ENCODE measurements around the gene IGF2R. TPM values are rescaled to one million over a fixed set of nuclear protein-coding genes. Genes with fewer than 3 reads are reported as not detected.
A peak's percentile ranks its signal among the peaks of the same experiment; 100 is the strongest.

IGF2R gene
- total and polyA plus RNA-seq, 2 donors from 2014 or later = 23.7 to 88.6 TPM

GRCh38 chr6:159931846-159932245 is 37.0 kb upstream of the IGF2R start:
- peak in 1 of 5 donors; percentile 8 for DNase-seq
- Histone ChIP-seq H3K36me3 (ENCODE audit: control insufficient read depth in 2 of 3, insufficient read depth in 3 of 3, low read length in 3 of 3) (no peaks in the 10 kb centered on the region), H3K4me3 (ENCODE audit: low read length in 3 of 3) (no peak overlapping the region), H3K4me1 (ENCODE audit: control insufficient read depth in 2 of 3, insufficient read depth in 2 of 3, low read depth in 1 of 3, low read length in 3 of 3) (peaks cover 0 to 10% (median 6%) of the 10 kb centered on the region in 3 donors), H3K9me3 (ENCODE audit: control insufficient read depth in 2 of 3, insufficient read depth in 1 of 3, low read length in 3 of 3) (no peaks in the 10 kb centered on the region), H3K27me3 (ENCODE audit: control insufficient read depth, insufficient read depth, low read length) (no peaks in the 10 kb centered on the region), H3K27ac (ENCODE audit: low read depth in 2 of 2, low read length in 2 of 2) (no peak overlapping the region), H3K9ac (ENCODE audit: low read length in 3 of 3) (no peak overlapping the region)
- no peak for FAIRE-seq
- intact Hi-C loops (cut with DNase I) = no loop called here
- no peak for TF ChIP-seq CTCF (IDR thresholded peaks at IDR 0.05; ENCODE audit: borderline replicate concordance, extremely low read depth, insufficient read depth)

DNA sequence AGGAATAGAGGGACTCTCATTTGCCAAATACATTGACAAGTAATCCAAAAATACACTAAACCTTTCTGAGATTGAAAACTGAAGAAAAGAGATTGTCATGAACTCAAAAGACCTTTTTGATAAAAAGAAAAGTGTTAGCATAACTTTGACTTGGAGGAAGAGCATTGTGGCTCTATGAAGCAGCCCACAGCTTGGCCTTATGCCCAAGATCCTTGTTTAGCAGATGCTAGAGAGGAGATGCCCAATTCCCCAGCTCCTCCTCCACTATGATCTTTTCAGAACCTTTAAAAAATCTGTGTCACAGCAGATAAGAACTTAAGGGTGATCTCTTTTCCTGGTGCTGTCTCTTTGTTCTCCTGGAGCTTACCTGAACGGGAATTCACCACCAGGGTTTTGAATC is 35.8 kb upstream of the IGF2R start:
- H3K4me1 ChIP-seq (ENCODE audit: control insufficient read depth in 2 of 3, insufficient read depth in 2 of 3, low read depth in 1 of 3, low read length in 3 of 3) = peaks cover 0 to 10% (median 6%) of the 10 kb centered on the region in 3 donors
- DNase-seq (no peak), FAIRE-seq (no peak)
- no peaks in the 10 kb centered on the region for H3K9me3 ChIP-seq (ENCODE audit: control insufficient read depth in 2 of 3, insufficient read depth in 1 of 3, low read length in 3 of 3)
- no peaks in the 10 kb centered on the region for H3K36me3 ChIP-seq (ENCODE audit: control insufficient read depth in 2 of 3, insufficient read depth in 3 of 3, low read length in 3 of 3)
- no peaks in the 10 kb centered on the region for H3K27me3 ChIP-seq (ENCODE audit: control insufficient read depth, insufficient read depth, low read length)
- TF ChIP-seq CTCF (IDR thresholded peaks at IDR 0.05; ENCODE audit: borderline replicate concordance, extremely low read depth, insufficient read depth) = no peak
- intact Hi-C loops (cut with DNase I) = no loop called here
- H3K27ac ChIP-seq (ENCODE audit: low read depth in 2 of 2, low read length in 2 of 2) = no peak overlapping the region
- no peak overlapping the region for H3K4me3 ChIP-seq (ENCODE audit: low read length in 3 of 3)
- H3K9ac ChIP-seq (ENCODE audit: low read length in 3 of 3) = no peak overlapping the region

DNA sequence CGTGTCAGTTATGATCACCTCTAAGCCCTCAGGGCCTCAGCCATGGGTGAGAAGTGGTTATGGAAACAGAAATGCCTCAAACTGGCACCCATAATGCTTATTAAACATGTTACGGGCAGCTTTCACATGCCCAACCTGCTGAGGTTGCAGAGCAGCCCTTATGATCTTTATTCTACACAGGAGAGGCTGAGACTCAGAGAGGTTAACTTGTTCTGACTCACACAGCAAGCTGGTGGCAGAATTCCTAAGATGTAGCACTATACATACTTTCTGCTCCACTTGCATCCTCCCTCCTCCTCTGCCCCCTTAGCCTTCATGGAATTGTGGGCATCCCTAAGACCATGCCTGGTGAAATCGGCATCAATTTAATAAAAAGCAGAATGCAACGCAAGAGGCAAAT is 34.7 kb upstream of the IGF2R start:
- no peak overlapping the region for H3K27ac ChIP-seq (ENCODE audit: low read depth in 2 of 2, low read length in 2 of 2)
- intact Hi-C loops (cut with DNase I) = no loop called here
- no peak for TF ChIP-seq CTCF (IDR thresholded peaks at IDR 0.05; ENCODE audit: borderline replicate concordance, extremely low read depth, insufficient read depth)
- DNase-seq (no peak), FAIRE-seq (no peak)
- peaks cover 0 to 10% (median 6%) of the 10 kb centered on the region in 3 donors for H3K4me1 ChIP-seq (ENCODE audit: control insufficient read depth in 2 of 3, insufficient read depth in 2 of 3, low read depth in 1 of 3, low read length in 3 of 3)
- H3K4me3 ChIP-seq (ENCODE audit: low read length in 3 of 3) = no peak overlapping the region
- H3K9me3 ChIP-seq (ENCODE audit: control insufficient read depth in 2 of 3, insufficient read depth in 1 of 3, low read length in 3 of 3) = no peaks in the 10 kb centered on the region
- H3K27me3 ChIP-seq (ENCODE audit: control insufficient read depth, insufficient read depth, low read length) = no peaks in the 10 kb centered on the region
- H3K36me3 ChIP-seq (ENCODE audit: control insufficient read depth in 2 of 3, insufficient read depth in 3 of 3, low read length in 3 of 3) = no peaks in the 10 kb centered on the region
- no peak overlapping the region for H3K9ac ChIP-seq (ENCODE audit: low read length in 3 of 3)

- no peak for TF ChIP-seq CTCF (IDR thresholded peaks at IDR 0.05; ENCODE audit: borderline replicate concordance, extremely low read depth, insufficient read depth)
- Histone ChIP-seq H3K36me3 (ENCODE audit: control insufficient read depth in 2 of 3, insufficient read depth in 3 of 3, low read length in 3 of 3) (no peaks in the 10 kb centered on the region), H3K4me1 (ENCODE audit: control insufficient read depth in 2 of 3, insufficient read depth in 2 of 3, low read depth in 1 of 3, low read length in 3 of 3) (peaks cover 0 to 4% (median 0%) of the 10 kb centered on the region in 3 donors), H3K27ac (ENCODE audit: low read depth in 2 of 2, low read length in 2 of 2) (no peak overlapping the region), H3K27me3 (ENCODE audit: control insufficient read depth, insufficient read depth, low read length) (no peaks in the 10 kb centered on the region), H3K4me3 (ENCODE audit: low read length in 3 of 3) (no peak overlapping the region), H3K9me3 (ENCODE audit: control insufficient read depth in 2 of 3, insufficient read depth in 1 of 3, low read length in 3 of 3) (no peaks in the 10 kb centered on the region), H3K9ac (ENCODE audit: low read length in 3 of 3) (no peak overlapping the region)
- intact Hi-C loops (cut with DNase I) = no loop called here
- no peak for FAIRE-seq
- DNase-seq = no peak
Measured at GRCh38 chr6:159935065-159935464, 33.8 kb upstream of the IGF2R start.

Measured in kidney (tissue), 14 donors.